H1 (cell line): ENCODE measurements around the gene ZNF619. TPM values are rescaled to one million over a fixed set of nuclear protein-coding genes. Genes with fewer than 3 reads are reported as not detected.

ENCODE experiments used
- CTCF ChIP-seq, 3 experiments: IDR thresholded peaks; 1 replicate in 2 of 3; 2 replicates in 1 of 3; pipeline versions ENCODE4 v1.5.1 to v1.6.1; 2011; ENCODE audit warnings: low read length in 3 of 3, mild to moderate bottlenecking in 3 of 3, inconsistent platforms in 2 of 3, low read depth in 1 of 3, moderate library complexity in 1 of 3; ENCODE audit not compliant: insufficient read depth in 1 of 3; ENCODE audit errors: control extremely low read depth in 1 of 3
- HDAC2 ChIP-seq, 2 experiments: fragments of 300-600 bp in 1 of 2; sonication (generic) in 1 of 2; IDR thresholded peaks; 2 replicates each; pipeline ENCODE4 v1.6.1; 2011 to 2012; ENCODE audit warnings: low read depth in 2 of 2, low read length in 2 of 2, mild to moderate bottlenecking in 2 of 2, moderate library complexity in 2 of 2, borderline replicate concordance in 1 of 2, inconsistent platforms in 1 of 2
- PHF8 ChIP-seq: fragments of 200-600 bp; sonication (generic); conservative IDR thresholded peaks from 2 replicates; pipeline ENCODE4 v1.7.1; 2012; ENCODE audit warnings: low read depth, mild to moderate bottlenecking, inconsistent platforms, low read length, moderate library complexity
- RAD21 ChIP-seq, 2 experiments: IDR thresholded peaks in 1 of 2; conservative IDR thresholded peaks in 1 of 2; 2 replicates each; pipeline ENCODE4 v1.6.1; 2011; ENCODE audit warnings: low read depth in 2 of 2, low read length in 2 of 2, improper control_type of control experiment in 1 of 2, inconsistent platforms in 1 of 2, mild to moderate bottlenecking in 1 of 2, moderate library complexity in 1 of 2
- YY1 ChIP-seq: IDR thresholded peaks from 2 replicates; pipeline ENCODE4 v1.6.1; 2011; ENCODE audit warnings: low read depth, mild to moderate bottlenecking, low read length
- polyA plus RNA-seq, 7 experiments: library from polyadenylated mRNA; depleted of rRNA in 3 of 7; stranded (reverse) in 5 of 7; unstranded in 2 of 7; fragments of >200 nt in 5 of 7; fragments of 200-250 nt in 2 of 7; gene quantifications; 1 replicate in 5 of 7; 2 replicates in 1 of 7; 4 replicates in 1 of 7; pipeline versions ENCODE4 v1.2.1 to v1.2.3, GENCODE V29; 2011 to 2013; ENCODE audit warnings: missing spikeins in 2 of 7, mixed read lengths in 2 of 7
- small RNA-seq: library from polyadenylated mRNA; stranded (forward); fragments of <200 nt; extraction: miRNeasy Mini kit (QIAGEN cat#:217004); gene quantifications from one replicate; pipeline ENCODE3, GENCODE V24; 2013; ENCODE audit not compliant: insufficient read depth
- total RNA-seq: library from RNA; stranded (reverse); fragmentation: NEBNext Ultra II Directional; extraction: Animal tissue kit (Norgen Biotek cat#: 25700); gene quantifications from 2 replicates; pipeline ENCODE4 v1.2.1, GENCODE V29; 2021

The ZNF619 gene
- total and polyA plus RNA-seq, 2 of the 8 experiments (the other 6 are each of a cell fraction or from before 2014, with no cell fraction given) = 2.3 to 8.2 TPM

- no peak for TF ChIP-seq CTCF (IDR thresholded peaks at IDR 0.05; ENCODE audit: control extremely low read depth in 1 of 3, insufficient read depth in 1 of 3, low read depth in 1 of 3, low read length in 3 of 3)
- TF ChIP-seq RAD21 (IDR thresholded peaks at IDR 0.05 in 1 of 2, conservative IDR thresholded peaks at IDR 0.05 in 1 of 2; ENCODE audit: low read depth in 2 of 2, low read length in 2 of 2) = no peak
- no peak for TF ChIP-seq PHF8
- TF ChIP-seq HDAC2 (IDR thresholded peaks at IDR 0.05; ENCODE audit: borderline replicate concordance in 1 of 2, low read depth in 2 of 2, low read length in 2 of 2) = no peak
- no peak for TF ChIP-seq YY1
Observed at GRCh38 chr3:40534283-40534682, 57.4 kb downstream of the ZNF619 start (continued).

Small RNA genes within 50 kb of the gene (small RNA-seq; reads per million reads assigned to genes)
- not detected for gene RNU5B-2P

Other genes starting within 250 kb of the ZNF619 start
- gene EIF1B, start 167.4 kb upstream of the ZNF619 start, total RNA-seq = 111 and 115 TPM in 2 replicates
- gene EIF1B, start 167.4 kb upstream of the ZNF619 start, polyA plus RNA-seq (2011; rRNA removed) = 42.4 and 42.5 TPM in 2 replicates
- gene ENTPD3, start 89.9 kb upstream of the ZNF619 start, total RNA-seq = 0.44 and 0.60 TPM in 2 replicates
- 0.66 and 1.0 TPM in 2 replicates for gene ENTPD3, start 89.9 kb upstream of the ZNF619 start, polyA plus RNA-seq (2011; rRNA removed)
- 2,341 and 2,363 TPM in 2 replicates for gene RPL14, start 19.8 kb upstream of the ZNF619 start, total RNA-seq
- 201 and 1,192 TPM in 2 replicates for gene RPL14, start 19.8 kb upstream of the ZNF619 start, polyA plus RNA-seq (2011; rRNA removed)
- 20.2 and 21.4 TPM in 2 replicates for gene ZNF620, start 28.9 kb downstream of the ZNF619 start, total RNA-seq
- 5.1 and 5.3 TPM in 2 replicates for gene ZNF620, start 28.9 kb downstream of the ZNF619 start, polyA plus RNA-seq (2011; rRNA removed)
- gene ZNF621, start 47.8 kb downstream of the ZNF619 start, total RNA-seq = 15.4 and 15.8 TPM in 2 replicates
- 9.4 and 10.9 TPM in 2 replicates for gene ZNF621, start 47.8 kb downstream of the ZNF619 start, polyA plus RNA-seq (2011; rRNA removed)